ENCODE measurements around the gene AEBP1.

DNA sequence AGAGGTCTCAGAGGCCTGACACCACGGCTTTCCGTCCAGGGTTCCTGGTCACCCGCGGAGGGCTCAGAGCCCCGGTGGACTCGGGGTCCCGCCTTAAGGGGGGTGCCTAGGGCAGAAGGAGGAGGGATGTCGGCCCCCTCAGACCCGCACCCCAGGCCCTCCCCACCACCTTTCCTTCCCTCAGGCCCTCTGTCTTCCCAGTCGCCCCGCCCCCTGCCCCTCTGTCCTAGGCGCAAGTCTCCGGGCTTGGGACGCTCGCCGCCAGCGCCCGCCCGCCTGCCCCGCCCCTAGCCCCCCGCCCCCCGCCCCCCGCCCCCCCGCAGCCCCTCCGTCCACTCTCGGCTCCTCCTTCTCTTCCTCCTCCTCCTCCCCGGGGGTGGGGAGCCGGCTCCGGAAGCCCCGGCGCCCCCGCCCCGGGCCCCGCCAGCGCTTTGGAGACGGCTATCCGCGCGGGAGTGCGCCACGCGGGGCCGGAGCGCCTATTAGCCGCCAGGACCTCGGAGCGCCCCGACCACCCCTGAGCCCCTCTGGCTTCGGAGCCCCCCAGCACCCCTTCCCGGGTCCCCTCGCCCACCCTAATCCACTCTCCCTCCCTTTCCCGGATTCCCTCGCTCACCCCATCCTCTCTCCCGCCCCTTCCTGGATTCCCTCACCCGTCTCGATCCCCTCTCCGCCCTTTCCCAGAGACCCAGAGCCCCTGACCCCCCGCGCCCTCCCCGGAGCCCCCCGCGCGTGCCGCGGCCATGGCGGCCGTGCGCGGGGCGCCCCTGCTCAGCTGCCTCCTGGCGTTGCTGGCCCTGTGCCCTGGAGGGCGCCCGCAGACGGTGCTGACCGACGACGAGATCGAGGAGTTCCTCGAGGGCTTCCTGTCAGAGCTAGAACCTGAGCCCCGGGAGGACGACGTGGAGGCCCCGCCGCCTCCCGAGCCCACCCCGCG, at the start of gene AEBP1:
- TF ChIP-seq, protein P1, sequence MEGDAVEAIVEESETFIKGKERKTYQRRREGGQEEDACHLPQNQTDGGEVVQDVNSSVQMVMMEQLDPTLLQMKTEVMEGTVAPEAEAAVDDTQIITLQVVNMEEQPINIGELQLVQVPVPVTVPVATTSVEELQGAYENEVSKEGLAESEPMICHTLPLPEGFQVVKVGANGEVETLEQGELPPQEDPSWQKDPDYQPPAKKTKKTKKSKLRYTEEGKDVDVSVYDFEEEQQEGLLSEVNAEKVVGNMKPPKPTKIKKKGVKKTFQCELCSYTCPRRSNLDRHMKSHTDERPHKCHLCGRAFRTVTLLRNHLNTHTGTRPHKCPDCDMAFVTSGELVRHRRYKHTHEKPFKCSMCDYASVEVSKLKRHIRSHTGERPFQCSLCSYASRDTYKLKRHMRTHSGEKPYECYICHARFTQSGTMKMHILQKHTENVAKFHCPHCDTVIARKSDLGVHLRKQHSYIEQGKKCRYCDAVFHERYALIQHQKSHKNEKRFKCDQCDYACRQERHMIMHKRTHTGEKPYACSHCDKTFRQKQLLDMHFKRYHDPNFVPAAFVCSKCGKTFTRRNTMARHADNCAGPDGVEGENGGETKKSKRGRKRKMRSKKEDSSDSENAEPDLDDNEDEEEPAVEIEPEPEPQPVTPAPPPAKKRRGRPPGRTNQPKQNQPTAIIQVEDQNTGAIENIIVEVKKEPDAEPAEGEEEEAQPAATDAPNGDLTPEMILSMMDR (IDR thresholded peaks at IDR 0.05; ENCODE audit: low read depth, low read length), result no peak
- TF ChIP-seq POLR2A (IDR thresholded peaks at IDR 0.05; ENCODE audit: extremely low read depth, insufficient read length) (no peak), MYC (IDR thresholded peaks at IDR 0.05; ENCODE audit: low read depth, low read length) (no peak)
- TF ChIP-seq, protein P2, sequence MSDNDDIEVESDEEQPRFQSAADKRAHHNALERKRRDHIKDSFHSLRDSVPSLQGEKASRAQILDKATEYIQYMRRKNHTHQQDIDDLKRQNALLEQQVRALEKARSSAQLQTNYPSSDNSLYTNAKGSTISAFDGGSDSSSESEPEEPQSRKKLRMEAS (IDR thresholded peaks at IDR 0.05; ENCODE audit: low read depth, low read length), result no peak
